DMS53 (cell line): ENCODE results near the gene DCDC2C.
A peak's percentile ranks its signal among the peaks of the same experiment; 100 is the strongest.

Source experiments
- DNase-seq: peaks from one replicate; lab custom pipeline; 2025; lab: John Stamatoyannopoulos, UW

The DCDC2C gene

GRCh38 chr2:3827673-3828575, 124.5 kb downstream of the DCDC2C start:
- peak; percentile 44 for DNase-seq

- no peak for DNase-seq
These were observed 127.4 kb downstream of the DCDC2C start for GRCh38 chr2:3830796-3831195.

GRCh38 chr2:3837086-3837485, 133.7 kb downstream of the DCDC2C start:
- DNase-seq, result no peak

- no peak for DNase-seq
These were observed 135.0 kb downstream of the DCDC2C start for GRCh38 chr2:3838348-3838747.

- no peak for DNase-seq
These were observed 136.1 kb downstream of the DCDC2C start for GRCh38 chr2:3839476-3839875.

- DNase-seq, result no peak
These were observed 137.3 kb downstream of the DCDC2C start for GRCh38 chr2:3840611-3841155.

- DNase-seq, result no peak
These were observed 144.2 kb downstream of the DCDC2C start for GRCh38 chr2:3847397-3848052.

- no peak for DNase-seq
These were observed 145.4 kb downstream of the DCDC2C start for GRCh38 chr2:3848776-3849175.

GRCh38 chr2:3849213-3849612, 145.8 kb downstream of the DCDC2C start:
- DNase-seq, result no peak

GRCh38 chr2:3857576-3857975, 154.2 kb downstream of the DCDC2C start:
- DNase-seq, result peak; percentile 4

GRCh38 chr2:3864943-3865865, 161.8 kb downstream of the DCDC2C start:
- peak; percentile 24 for DNase-seq

GRCh38 chr2:3867469-3867868, 164.1 kb downstream of the DCDC2C start:
- DNase-seq, result peak; percentile 18

- no peak for DNase-seq
These were observed 164.8 kb downstream of the DCDC2C start for GRCh38 chr2:3868012-3868805.

- DNase-seq, result peak; percentile 67
These were observed 166.8 kb downstream of the DCDC2C start for GRCh38 chr2:3870222-3870621.

GRCh38 chr2:3871002-3871401, 167.6 kb downstream of the DCDC2C start:
- no peak for DNase-seq

- DNase-seq, result peak; percentile 18
These were observed 169.1 kb downstream of the DCDC2C start for GRCh38 chr2:3872451-3872850.

- DNase-seq, result no peak
These were observed 170.5 kb downstream of the DCDC2C start for GRCh38 chr2:3873899-3874298.

GRCh38 chr2:3876221-3876620, 172.8 kb downstream of the DCDC2C start:
- no peak for DNase-seq

GRCh38 chr2:3876685-3877084, 173.3 kb downstream of the DCDC2C start:
- DNase-seq, result no peak

- no peak for DNase-seq
These were observed 182.6 kb downstream of the DCDC2C start for GRCh38 chr2:3885629-3886628.
